ENCODE measurements around the gene LAG3. TPM values are rescaled to one million over a fixed set of nuclear protein-coding genes. Genes with fewer than 3 reads are reported as not detected.

Gene LAG3
- total RNA-seq, 1 experiment from 2014 or later: 4.1 TPM

DNA sequence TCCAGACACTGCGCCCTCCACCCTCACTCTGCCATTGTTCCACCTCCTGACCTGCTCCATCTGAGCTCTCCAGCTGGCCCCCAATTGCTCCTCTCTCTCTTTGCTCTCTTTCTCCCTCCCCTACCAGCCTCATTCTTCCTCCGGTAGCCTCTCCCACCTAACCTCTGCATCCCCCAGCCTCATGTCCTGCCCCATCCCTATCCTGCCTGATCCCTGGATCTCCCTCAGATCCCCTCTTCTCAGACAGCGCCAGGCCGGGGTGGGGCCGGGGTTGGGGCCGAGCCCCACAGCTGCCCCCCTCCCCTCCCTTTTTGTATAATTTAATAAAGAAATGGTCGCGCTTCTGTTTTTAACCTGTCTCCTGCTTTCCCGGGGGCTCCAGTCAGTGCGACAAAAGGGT, 1.7 kb upstream of the LAG3 start:
- Histone ChIP-seq H3K27ac (ENCODE audit: low read depth, low read length, poor library complexity, severe bottlenecking) (peak overlapping the region; percentile 40), H3K4me3 (ENCODE audit: low read depth, low read length, poor library complexity, severe bottlenecking) (no peak overlapping the region), H3K4me1 (ENCODE audit: insufficient read depth, low read length, poor library complexity, severe bottlenecking) (peaks cover 20% of the 10 kb centered on the region), H3K27me3 (replicated peaks; ENCODE audit: insufficient read depth, low read depth, low read length, poor library complexity) (no peaks in the 10 kb centered on the region), H3K9me3 (ENCODE audit: low read depth, low read length, poor library complexity, severe bottlenecking) (no peaks in the 10 kb centered on the region), H3K36me3 (ENCODE audit: insufficient read depth, low read length, poor library complexity, severe bottlenecking) (peaks cover 36% of the 10 kb centered on the region)
- ChIA-PET CTCF (no interaction called here), POLR2A (ENCODE audit: low non-redundant PET) (no interaction called here)
- TF ChIP-seq, protein P1, sequence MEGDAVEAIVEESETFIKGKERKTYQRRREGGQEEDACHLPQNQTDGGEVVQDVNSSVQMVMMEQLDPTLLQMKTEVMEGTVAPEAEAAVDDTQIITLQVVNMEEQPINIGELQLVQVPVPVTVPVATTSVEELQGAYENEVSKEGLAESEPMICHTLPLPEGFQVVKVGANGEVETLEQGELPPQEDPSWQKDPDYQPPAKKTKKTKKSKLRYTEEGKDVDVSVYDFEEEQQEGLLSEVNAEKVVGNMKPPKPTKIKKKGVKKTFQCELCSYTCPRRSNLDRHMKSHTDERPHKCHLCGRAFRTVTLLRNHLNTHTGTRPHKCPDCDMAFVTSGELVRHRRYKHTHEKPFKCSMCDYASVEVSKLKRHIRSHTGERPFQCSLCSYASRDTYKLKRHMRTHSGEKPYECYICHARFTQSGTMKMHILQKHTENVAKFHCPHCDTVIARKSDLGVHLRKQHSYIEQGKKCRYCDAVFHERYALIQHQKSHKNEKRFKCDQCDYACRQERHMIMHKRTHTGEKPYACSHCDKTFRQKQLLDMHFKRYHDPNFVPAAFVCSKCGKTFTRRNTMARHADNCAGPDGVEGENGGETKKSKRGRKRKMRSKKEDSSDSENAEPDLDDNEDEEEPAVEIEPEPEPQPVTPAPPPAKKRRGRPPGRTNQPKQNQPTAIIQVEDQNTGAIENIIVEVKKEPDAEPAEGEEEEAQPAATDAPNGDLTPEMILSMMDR (conservative IDR thresholded peaks at IDR 0.05; ENCODE audit: low read depth, low read length): no peak
- BruUV-seq (replicated peaks): no TSS peak
- intact Hi-C loops (cut with micrococcal nuclease; ENCODE audit: unreplicated experiment): no loop called here
- no peak for DNase-seq (ENCODE audit: low spot score)

DNA sequence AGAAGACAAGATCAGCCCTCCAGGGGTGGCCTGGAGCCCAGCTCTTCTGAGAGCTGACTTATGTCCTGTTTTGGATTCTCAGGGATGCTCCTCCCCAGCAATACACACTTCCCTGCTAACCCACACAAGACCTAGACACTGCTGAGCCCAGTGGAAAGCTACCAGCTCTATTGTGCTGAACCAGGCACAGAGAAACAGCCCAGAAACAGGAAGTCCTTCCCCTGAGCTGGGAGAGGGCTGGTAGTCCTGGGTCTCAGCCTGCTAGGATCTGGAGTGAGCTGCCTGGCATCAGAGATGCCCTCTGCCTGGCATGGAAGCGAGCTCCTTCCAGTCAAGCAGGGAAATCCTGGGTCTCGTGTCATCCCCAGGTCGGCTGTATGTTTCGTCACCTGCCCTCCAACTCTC, 1.2 kb upstream of the LAG3 start:
- CTCF ChIA-PET: no interaction called here
- intact Hi-C loops (cut with micrococcal nuclease; ENCODE audit: unreplicated experiment): no loop called here
- Histone ChIP-seq H3K27ac (ENCODE audit: low read depth, low read length, poor library complexity, severe bottlenecking) (peak overlapping the region; percentile 40), H3K9me3 (ENCODE audit: low read depth, low read length, poor library complexity, severe bottlenecking) (no peaks in the 10 kb centered on the region), H3K36me3 (ENCODE audit: insufficient read depth, low read length, poor library complexity, severe bottlenecking) (peaks cover 41% of the 10 kb centered on the region), H3K4me1 (ENCODE audit: insufficient read depth, low read length, poor library complexity, severe bottlenecking) (peaks cover 17% of the 10 kb centered on the region), H3K4me3 (ENCODE audit: low read depth, low read length, poor library complexity, severe bottlenecking) (no peak overlapping the region), H3K27me3 (replicated peaks; ENCODE audit: insufficient read depth, low read depth, low read length, poor library complexity) (no peaks in the 10 kb centered on the region)
- BruUV-seq (replicated peaks): no TSS peak
- no peak for DNase-seq (ENCODE audit: low spot score)
- no peak for TF ChIP-seq EZH2 (IDR thresholded peaks at IDR 0.05; ENCODE audit: borderline replicate concordance, low read depth, low read length, poor library complexity, severe bottlenecking)
- TF ChIP-seq, protein P1 (conservative IDR thresholded peaks at IDR 0.05; ENCODE audit: low read depth, low read length): no peak
- POLR2A ChIA-PET (ENCODE audit: low non-redundant PET): no interaction called here

DNA sequence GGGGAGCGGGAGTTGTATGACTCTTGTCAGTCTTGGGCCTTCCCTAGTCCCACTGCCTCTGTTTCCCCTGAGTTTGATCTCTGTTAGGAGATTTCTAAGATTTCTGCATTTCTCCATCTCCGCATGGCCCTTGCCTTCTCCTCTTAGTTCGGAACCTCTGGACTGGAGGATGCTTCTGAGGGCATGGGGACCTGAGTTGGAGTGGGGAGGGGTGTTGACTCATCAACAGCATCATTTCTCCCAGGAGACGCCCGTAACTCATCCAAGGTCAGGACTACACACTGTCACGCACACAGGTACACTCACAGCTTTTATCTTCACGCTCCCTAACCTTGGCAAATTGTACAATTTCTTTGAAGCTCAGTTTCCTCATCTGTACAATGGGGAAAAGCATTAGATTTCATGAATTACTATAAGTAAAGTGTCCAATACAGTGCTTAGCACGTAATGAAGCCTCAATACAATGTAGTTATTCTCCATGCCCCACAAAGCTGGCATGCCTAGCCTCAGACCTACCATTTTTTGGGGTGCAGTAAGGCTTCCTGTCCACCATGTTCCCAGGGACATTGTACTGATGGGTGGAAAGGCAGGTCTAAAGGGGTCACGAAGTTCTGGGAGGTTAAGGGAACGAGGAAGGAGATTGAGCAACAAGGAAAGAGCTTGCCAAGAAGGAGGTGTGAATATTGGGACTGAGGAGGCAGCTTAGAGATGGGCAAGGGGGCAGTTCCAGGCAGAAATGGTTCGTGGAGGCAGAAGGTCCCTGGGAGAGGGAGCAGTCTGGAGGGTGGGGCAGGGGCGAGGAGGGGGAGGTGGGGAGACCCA, 600 bp upstream of the LAG3 start:
- Histone ChIP-seq H3K4me3 (ENCODE audit: low read depth, low read length, poor library complexity, severe bottlenecking) (no peak overlapping the region), H3K4me1 (ENCODE audit: insufficient read depth, low read length, poor library complexity, severe bottlenecking) (peaks cover 17% of the 10 kb centered on the region), H3K27me3 (replicated peaks; ENCODE audit: insufficient read depth, low read depth, low read length, poor library complexity) (no peaks in the 10 kb centered on the region), H3K27ac (ENCODE audit: low read depth, low read length, poor library complexity, severe bottlenecking) (peak overlapping the region; percentile 40), H3K36me3 (ENCODE audit: insufficient read depth, low read length, poor library complexity, severe bottlenecking) (peaks cover 45% of the 10 kb centered on the region), H3K9me3 (ENCODE audit: low read depth, low read length, poor library complexity, severe bottlenecking) (no peaks in the 10 kb centered on the region)
- CTCF ChIA-PET: interaction anchor here (0.7 kb wide), 1 partner anchor 17 kb away, joined by 6 read pairs; no protein-coding TSS in a partner anchor
- no TSS peak for BruUV-seq (replicated peaks)
- intact Hi-C loops (cut with micrococcal nuclease; ENCODE audit: unreplicated experiment): no loop called here
- DNase-seq (ENCODE audit: low spot score): no peak
- POLR2A ChIA-PET (ENCODE audit: low non-redundant PET): no interaction called here
- TF ChIP-seq, protein P1 (conservative IDR thresholded peaks at IDR 0.05; ENCODE audit: low read depth, low read length): no peak
- no peak for TF ChIP-seq EZH2 (IDR thresholded peaks at IDR 0.05; ENCODE audit: borderline replicate concordance, low read depth, low read length, poor library complexity, severe bottlenecking)

Data from A673 (cell line).